PC-3 (cell line): ENCODE results near the gene ITK.

Experiments
- CTCF ChIP-seq: fragments of 300-600 bp; sonication (generic); conservative IDR thresholded peaks from 2 replicates; pipeline ENCODE4 v1.5.1; 2017; ENCODE audit warnings: antibody characterized with exemption, low read depth, mild to moderate bottlenecking, low read length
- EZH2 ChIP-seq: fragments of 300-600 bp; sonication (generic); IDR thresholded peaks from one replicate; pipeline ENCODE4 v1.6.1; 2017; ENCODE audit warnings: antibody characterized with exemption, mild to moderate bottlenecking, low read length; ENCODE audit not compliant: unreplicated experiment

GRCh38 chr5:157160001-157160400 lies 20.6 kb upstream of the ITK start:
- TF ChIP-seq CTCF (no peak), EZH2 (no peak)
